Muscle of leg (tissue), 11 donors: ENCODE measurements around the gene FUT2. TPM values are rescaled to one million over a fixed set of nuclear protein-coding genes. Genes with fewer than 3 reads are reported as not detected.
A peak's percentile ranks its signal among the peaks of the same experiment; 100 is the strongest.

Experiments
- DNase-seq: peaks from one replicate; pipeline ENCODE4 v3.0.0; 2013
- H3K27ac ChIP-seq: one replicate; pipeline ENCODE4 v1.5.1; 2013; ENCODE audit warnings: mild to moderate bottlenecking, low read length, control low read depth
- H3K27me3 ChIP-seq: one replicate; pipeline ENCODE4 v1.6.1; 2013; ENCODE audit warnings: low read length; ENCODE audit not compliant: control insufficient read depth, insufficient read depth
- H3K36me3 ChIP-seq: one replicate; pipeline ENCODE4 v1.6.1; 2013; ENCODE audit warnings: low read length; ENCODE audit not compliant: control insufficient read depth, insufficient read depth
- H3K4me1 ChIP-seq: one replicate; pipeline ENCODE4 v1.6.1; 2013; ENCODE audit warnings: low read length; ENCODE audit not compliant: control insufficient read depth, insufficient read depth
- H3K4me3 ChIP-seq: one replicate; pipeline ENCODE4 v1.5.1; 2013; ENCODE audit warnings: low read length, control low read depth
- H3K9me3 ChIP-seq: replicated peaks from 2 replicates; pipeline ENCODE4 v1.6.1; 2013; ENCODE audit warnings: low read depth, low read length; ENCODE audit not compliant: control insufficient read depth
- WGBS: methylation state at CpG from one replicate; pipeline ENCODE4 v1.1.5; 2013; ENCODE audit warnings: missing lambda C conversion rate; ENCODE audit not compliant: insufficient coverage; 5-methylcytosine and 5-hydroxymethylcytosine counted together
- polyA plus RNA-seq, 8 donors: library from polyadenylated mRNA; unstranded; fragments of 120-200 nt; gene quantifications; one replicate each; pipeline versions ENCODE4 v1.2.1 to v1.2.3, GENCODE V29; 2013; ENCODE audit warnings: inconsistent platforms in 1 of 8, low replicate concordance in 1 of 8; ENCODE audit not compliant: insufficient read length in 8 of 8, insufficient read depth in 1 of 8
- total RNA-seq: library from RNA; stranded (reverse); fragments of 120-200 nt; gene quantifications from one replicate; pipeline ENCODE4 v1.2.4, GENCODE V29; 2013

FUT2 gene
- total and polyA plus RNA-seq, 9 donors = 0.53 to 3.8 (median 0.95) TPM; not detected in 1

- Histone ChIP-seq H3K4me3 (no peak overlapping the region), H3K36me3 (peaks cover 42% of the 10 kb centered on the region)
Measured at GRCh38 chr19:48724796-48725753, 29.3 kb downstream of the FUT2 start.

DNA sequence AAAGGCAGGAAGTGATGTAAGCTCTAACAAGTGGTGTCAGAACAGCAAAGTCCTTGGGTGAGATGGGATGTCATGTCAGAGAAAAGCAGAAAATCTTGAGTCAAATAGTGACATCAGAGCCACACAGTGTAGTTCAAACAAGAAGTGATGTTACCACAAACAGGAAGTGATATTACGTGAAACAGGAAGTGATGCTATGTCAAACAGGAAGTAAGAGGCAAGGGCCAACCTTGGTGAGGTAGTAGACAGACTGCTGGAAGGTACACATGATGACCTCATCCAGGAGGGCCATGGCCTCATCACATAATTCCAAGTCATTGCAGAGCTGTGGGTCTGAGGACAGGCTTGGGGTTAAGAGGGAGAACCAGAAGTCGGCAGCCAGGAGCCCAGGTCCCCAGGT lies 30.8 kb downstream of the FUT2 start:
- H3K9me3 ChIP-seq = no peaks in the 10 kb centered on the region
- peaks cover 45% of the 10 kb centered on the region for H3K36me3 ChIP-seq
- H3K4me3 ChIP-seq = no peak overlapping the region
- peaks cover 23% of the 10 kb centered on the region for H3K4me1 ChIP-seq
- no peaks in the 10 kb centered on the region for H3K27me3 ChIP-seq
- H3K27ac ChIP-seq = peak overlapping the region; percentile 98
- DNase-seq = no peak
- 71% methylated on average over 1 of the region's 2 CpGs for WGBS

More at GRCh38 chr19:48724796-48725753, 29.3 kb downstream of the FUT2 start:
- WGBS = 45% methylated on average over 7 of the region's 11 CpGs
- H3K9me3 ChIP-seq = no peaks in the 10 kb centered on the region
- H3K27ac ChIP-seq = peak overlapping the region; percentile 98
- DNase-seq = peak; percentile 97
- no peaks in the 10 kb centered on the region for H3K27me3 ChIP-seq
- H3K4me1 ChIP-seq = peaks cover 33% of the 10 kb centered on the region

- Histone ChIP-seq H3K27me3 (no peaks in the 10 kb centered on the region), H3K27ac (no peak overlapping the region), H3K9me3 (no peaks in the 10 kb centered on the region), H3K4me3 (no peak overlapping the region), H3K36me3 (peaks cover 35% of the 10 kb centered on the region), H3K4me1 (peaks cover 22% of the 10 kb centered on the region)
- WGBS = 44% methylated on average over 67 of the region's 77 CpGs
- no peak for DNase-seq
Measured at GRCh38 chr19:48728911-48729664, 33.3 kb downstream of the FUT2 start.

DNA sequence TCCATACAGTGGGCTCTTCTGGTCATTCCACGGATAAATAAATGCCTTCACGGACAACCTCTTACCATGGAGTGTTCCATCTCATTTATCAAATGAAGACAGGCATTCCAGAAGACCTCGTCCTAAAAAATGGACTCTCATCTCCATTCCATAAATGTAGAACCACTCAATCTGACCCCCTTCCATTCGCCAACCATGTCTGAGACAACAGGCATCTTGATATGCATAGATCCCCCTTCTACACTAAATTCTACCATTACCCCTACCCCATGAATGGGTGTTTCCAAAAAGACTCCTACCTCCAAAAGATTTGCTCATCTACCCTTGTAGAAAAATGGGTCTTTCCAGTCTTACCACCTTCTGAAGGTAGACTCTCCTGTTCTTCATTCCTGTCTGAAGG lies 35.7 kb downstream of the FUT2 start:
- 92% methylated on average over 4 of the region's 4 CpGs for WGBS
- H3K27ac ChIP-seq = no peak overlapping the region
- H3K4me3 ChIP-seq = no peak overlapping the region
- no peak for DNase-seq
- no peaks in the 10 kb centered on the region for H3K9me3 ChIP-seq
- peaks cover 34% of the 10 kb centered on the region for H3K36me3 ChIP-seq
- peaks cover 14% of the 10 kb centered on the region for H3K4me1 ChIP-seq
- H3K27me3 ChIP-seq = peaks cover 3% of the 10 kb centered on the region

DNA sequence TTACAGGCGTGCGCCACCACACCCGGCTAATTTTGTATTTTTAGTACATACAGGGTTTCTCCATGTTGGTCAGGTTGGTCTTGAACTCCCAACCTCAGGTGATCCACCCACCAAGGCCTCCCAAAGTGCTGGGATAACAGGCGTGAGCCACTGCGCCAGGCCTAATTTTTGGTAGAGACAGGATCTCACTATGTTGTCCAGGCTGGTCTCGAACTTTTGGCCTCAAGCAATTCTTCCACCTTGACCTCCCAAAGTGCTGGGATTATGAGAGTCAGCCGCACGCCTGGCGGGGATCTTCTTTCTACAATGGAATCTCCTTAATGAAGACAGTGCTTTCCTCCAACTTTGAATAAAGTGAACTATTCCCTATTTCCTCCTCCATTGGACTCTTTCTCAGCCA lies 38.9 kb downstream of the FUT2 start:
- Histone ChIP-seq H3K9me3 (no peaks in the 10 kb centered on the region), H3K4me1 (peaks cover 24% of the 10 kb centered on the region), H3K4me3 (no peak overlapping the region), H3K36me3 (peaks cover 17% of the 10 kb centered on the region), H3K27me3 (peaks cover 3% of the 10 kb centered on the region), H3K27ac (no peak overlapping the region)
- no peak for DNase-seq
- WGBS = 91% methylated on average over 4 of the region's 9 CpGs

- Histone ChIP-seq H3K27ac (no peak overlapping the region), H3K9me3 (no peaks in the 10 kb centered on the region), H3K4me1 (peaks cover 29% of the 10 kb centered on the region), H3K36me3 (peaks cover 17% of the 10 kb centered on the region), H3K27me3 (peaks cover 7% of the 10 kb centered on the region), H3K4me3 (peak overlapping the region; percentile 5)
- DNase-seq = no peak
- WGBS = 24% methylated on average over 34 of the region's 38 CpGs
Measured at GRCh38 chr19:48735031-48735615, 39.4 kb downstream of the FUT2 start.

DNA sequence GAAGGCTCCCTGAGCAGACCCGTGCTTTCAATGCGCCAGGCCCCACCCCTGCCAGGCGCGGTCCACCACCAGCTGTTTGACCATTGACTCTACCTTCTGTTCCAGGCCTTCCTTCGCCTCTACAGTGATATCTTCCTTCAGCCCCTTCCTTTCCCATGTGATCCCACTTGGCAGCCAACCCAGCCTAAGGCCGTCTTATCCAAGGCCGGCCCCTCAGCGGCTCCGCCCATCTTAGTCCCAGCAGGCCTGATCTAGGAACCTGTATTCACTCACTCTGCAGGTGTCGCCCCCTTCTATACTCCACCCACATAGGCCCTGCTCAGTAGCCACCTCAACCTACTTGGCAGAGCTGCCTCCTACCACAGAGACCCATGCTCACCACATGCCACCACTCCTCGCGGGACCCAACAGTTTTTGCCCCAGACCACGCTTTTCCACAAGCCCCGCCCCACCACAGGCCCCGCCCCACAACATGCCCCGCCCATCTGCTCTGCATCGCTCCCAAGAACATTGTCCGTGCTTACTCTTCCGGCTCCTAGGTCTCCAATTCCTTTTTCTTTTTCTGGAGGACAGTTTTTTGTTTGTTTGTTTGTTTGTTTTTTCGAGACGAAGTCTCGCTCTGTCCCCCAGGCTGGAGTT lies 41.7 kb downstream of the FUT2 start:
- H3K4me3 ChIP-seq = no peak overlapping the region
- WGBS = 42% methylated on average over 17 of the region's 22 CpGs
- peaks cover 12% of the 10 kb centered on the region for H3K36me3 ChIP-seq
- H3K9me3 ChIP-seq = no peaks in the 10 kb centered on the region
- peaks cover 7% of the 10 kb centered on the region for H3K27me3 ChIP-seq
- peaks cover 48% of the 10 kb centered on the region for H3K4me1 ChIP-seq
- peak; percentile 82 for DNase-seq
- peak overlapping the region; percentile 82 for H3K27ac ChIP-seq

DNA sequence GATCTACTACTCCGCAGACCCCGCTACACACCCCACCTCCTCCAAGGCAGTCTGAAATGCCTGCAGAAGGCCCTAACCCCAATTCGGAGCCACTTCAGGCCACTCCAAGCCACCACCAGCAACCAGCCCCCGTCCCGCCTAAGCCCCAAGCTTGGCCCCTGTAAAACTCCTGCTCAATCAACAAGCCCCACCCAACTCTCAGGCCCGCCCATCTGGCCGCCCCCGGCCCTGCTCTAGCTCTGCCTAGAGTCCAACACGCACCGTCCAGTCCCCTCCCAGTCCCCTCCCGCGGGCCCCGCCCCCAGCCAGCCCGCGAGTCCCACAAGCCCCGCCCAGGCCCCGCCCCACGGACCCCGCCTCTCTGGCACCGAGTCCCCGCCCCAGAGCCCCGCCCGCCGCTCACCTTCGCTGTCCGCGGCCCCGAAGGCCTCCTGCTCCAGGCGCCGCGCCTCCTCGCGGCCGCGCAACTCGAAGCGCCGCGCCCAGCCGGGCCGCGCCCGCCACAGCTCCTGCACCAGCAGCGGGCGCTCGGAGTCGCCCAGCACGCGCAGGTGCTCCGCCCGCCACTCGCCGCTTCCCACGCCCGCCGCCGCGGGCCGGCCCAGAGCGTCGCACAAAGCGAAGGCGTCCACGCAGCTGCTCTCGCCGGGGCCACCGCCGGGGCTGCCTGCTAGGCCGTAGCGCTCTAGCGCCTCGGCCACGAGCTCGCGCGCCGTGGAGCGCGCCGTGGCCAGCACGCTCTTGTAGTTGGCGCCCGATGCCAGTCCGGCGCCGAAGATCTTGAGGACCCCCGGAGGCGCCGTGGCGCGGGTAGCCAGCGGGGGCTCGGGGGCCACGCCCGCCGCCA lies 43.0 kb downstream of the FUT2 start:
- DNase-seq = peak; percentile 96
- Histone ChIP-seq H3K27me3 (peaks cover 7% of the 10 kb centered on the region), H3K27ac (peak overlapping the region; percentile 92), H3K9me3 (no peaks in the 10 kb centered on the region), H3K4me1 (peaks cover 48% of the 10 kb centered on the region), H3K36me3 (peaks cover 8% of the 10 kb centered on the region), H3K4me3 (peak overlapping the region; percentile 53)
- 2% methylated on average over 85 of the region's 96 CpGs for WGBS
